ENCODE data around the gene LDHD. TPM values are rescaled to one million over a fixed set of nuclear protein-coding genes. Genes with fewer than 3 reads are reported as not detected.
A peak's percentile ranks its signal among the peaks of the same experiment; 100 is the strongest.

Gene LDHD
- polyA plus RNA-seq, 1 donor (not counting 4 experiments of a cell fraction or from before 2014, with no cell fraction given) = 0.34 TPM

DNA sequence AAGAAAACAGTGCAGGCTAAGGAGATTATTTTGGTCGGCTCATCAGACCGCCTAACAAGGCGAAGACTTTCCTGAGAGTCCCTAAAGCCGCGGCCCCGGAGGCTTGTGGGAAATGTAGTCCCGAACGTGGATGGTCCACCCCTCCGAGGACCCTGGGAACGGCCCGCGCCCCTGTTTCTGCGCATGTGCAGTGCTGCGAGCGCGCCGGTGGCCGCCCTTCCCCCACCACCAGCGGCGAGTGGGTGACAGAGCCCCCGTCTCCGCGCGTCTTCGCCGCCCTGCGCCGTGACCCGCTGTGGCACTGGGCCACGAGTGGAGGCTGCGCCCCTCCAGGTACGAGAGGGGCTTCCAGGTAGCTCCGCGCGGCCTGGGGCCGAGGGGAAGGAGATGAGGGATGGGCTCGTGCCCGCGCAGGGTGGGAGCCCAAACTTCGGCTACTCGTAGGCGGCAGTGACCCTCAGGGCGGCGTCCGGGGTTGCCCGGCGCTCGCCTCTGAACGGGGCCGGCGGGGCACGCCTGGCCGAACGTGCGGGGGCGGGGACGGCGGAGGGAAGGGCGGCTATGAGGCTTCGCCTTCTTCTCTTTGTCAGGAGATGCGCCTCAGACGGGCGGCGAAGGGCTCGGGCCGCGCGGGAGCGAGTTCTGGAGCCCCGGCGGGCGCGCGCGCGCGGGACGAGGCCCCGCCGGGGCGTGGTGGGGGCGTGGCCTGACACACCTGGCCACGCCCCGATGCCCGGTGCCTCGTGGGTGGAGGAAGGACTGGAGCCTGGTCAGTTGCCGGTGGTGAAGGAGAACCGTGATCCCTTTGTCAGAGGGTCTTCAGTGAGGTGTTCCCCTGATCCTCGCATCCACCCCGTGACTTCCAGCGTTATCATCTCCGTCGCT is 32.0 kb upstream of the LDHD start, which contains the start of gene ZFP1:
ZFP1 (plus strand) TSS at position 214 of the 885 bp plus-strand sequence. CDS start 4,428 bp downstream, outside the sequence.
- dilution Hi-C loops (cut with MboI; ENCODE audit: extremely low pct_ligation_motif_present, low sequenced_read_pairs) = no loop called here
- Histone ChIP-seq H3K4me2 (ENCODE audit: control insufficient read depth, extremely low read depth, insufficient read depth, low read depth, low read length) (peak within 1 kb of the TSS; percentile 86), H3K4me1 (ENCODE audit: control insufficient read depth, extremely low read depth, insufficient read depth, low read length) (peaks cover 7% of the 10 kb centered on the region), H2AFZ (ENCODE audit: control insufficient read depth, low read length) (peak within 1 kb of the TSS; percentile 97), H3K9me3 (ENCODE audit: control insufficient read depth, low read depth, low read length) (no peaks in the 10 kb centered on the region), H3K79me2 (ENCODE audit: control insufficient read depth, insufficient read depth, low read length) (peaks cover 22% of the 10 kb centered on the region), H3K27me3 (ENCODE audit: control insufficient read depth, extremely low read depth, insufficient read depth, low read length) (no peaks in the 10 kb centered on the region), H3K9ac (ENCODE audit: control insufficient read depth, extremely low read depth, insufficient read depth, low read length) (peak within 1 kb of the TSS; percentile 93), H3K9me1 (ENCODE audit: control insufficient read depth, extremely low read depth, insufficient read depth, low read length) (no peaks in the 10 kb centered on the region), H3K4me3 (ENCODE audit: control insufficient read depth in 2 of 3, extremely low read depth in 1 of 3, insufficient read depth in 2 of 3, low read depth in 1 of 3, low read length in 3 of 3) (peak within 1 kb of the TSS; percentile 87 to 97 (median 95)), H3K27ac (ENCODE audit: control insufficient read depth, insufficient read depth, low read length) (peak within 1 kb of the TSS; percentile 89), H4K20me1 (ENCODE audit: control insufficient read depth, extremely low read depth, insufficient read depth, low read length) (no peaks in the 10 kb centered on the region), H3K36me3 (ENCODE audit: control insufficient read depth in 2 of 2, extremely low read depth in 1 of 2, insufficient read depth in 2 of 2, low read length in 2 of 2) (no peaks in the 10 kb centered on the region)
- FAIRE-seq (no peak), DNase-seq (ENCODE audit: low read depth, low spot score) (peak; percentile 28)
- TF ChIP-seq, protein P1, sequence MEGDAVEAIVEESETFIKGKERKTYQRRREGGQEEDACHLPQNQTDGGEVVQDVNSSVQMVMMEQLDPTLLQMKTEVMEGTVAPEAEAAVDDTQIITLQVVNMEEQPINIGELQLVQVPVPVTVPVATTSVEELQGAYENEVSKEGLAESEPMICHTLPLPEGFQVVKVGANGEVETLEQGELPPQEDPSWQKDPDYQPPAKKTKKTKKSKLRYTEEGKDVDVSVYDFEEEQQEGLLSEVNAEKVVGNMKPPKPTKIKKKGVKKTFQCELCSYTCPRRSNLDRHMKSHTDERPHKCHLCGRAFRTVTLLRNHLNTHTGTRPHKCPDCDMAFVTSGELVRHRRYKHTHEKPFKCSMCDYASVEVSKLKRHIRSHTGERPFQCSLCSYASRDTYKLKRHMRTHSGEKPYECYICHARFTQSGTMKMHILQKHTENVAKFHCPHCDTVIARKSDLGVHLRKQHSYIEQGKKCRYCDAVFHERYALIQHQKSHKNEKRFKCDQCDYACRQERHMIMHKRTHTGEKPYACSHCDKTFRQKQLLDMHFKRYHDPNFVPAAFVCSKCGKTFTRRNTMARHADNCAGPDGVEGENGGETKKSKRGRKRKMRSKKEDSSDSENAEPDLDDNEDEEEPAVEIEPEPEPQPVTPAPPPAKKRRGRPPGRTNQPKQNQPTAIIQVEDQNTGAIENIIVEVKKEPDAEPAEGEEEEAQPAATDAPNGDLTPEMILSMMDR (optimal IDR thresholded peaks at IDR 0.05 in 1 of 3, IDR thresholded peaks at IDR 0.05 in 1 of 3, conservative IDR thresholded peaks at IDR 0.05 in 1 of 3; ENCODE audit: extremely low read depth in 1 of 3, insufficient read depth in 2 of 3, low read length in 3 of 3) = no peak
- TF ChIP-seq EZH2 (IDR thresholded peaks at IDR 0.05; ENCODE audit: low read length) = no peak

DNA sequence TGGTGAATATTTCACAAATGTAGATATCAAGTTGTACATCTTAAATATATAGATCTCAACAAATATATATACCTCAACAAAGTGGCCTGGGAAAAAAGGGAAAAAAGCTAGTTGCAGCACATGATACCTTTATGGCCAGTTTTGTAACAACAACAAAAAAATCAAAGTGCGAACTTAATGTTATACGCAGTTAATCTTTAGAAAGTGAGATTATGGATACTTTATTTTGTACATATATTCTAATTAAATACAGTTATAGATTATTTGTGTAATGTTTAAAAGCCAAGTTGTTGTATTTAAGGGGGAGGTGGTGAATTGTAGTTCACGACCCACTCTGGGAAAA is 31.4 kb upstream of the LDHD start:
- peak overlapping the region; percentile 93 for H3K9ac ChIP-seq (ENCODE audit: control insufficient read depth, extremely low read depth, insufficient read depth, low read length)
- H3K27ac ChIP-seq (ENCODE audit: control insufficient read depth, insufficient read depth, low read length) = peak overlapping the region; percentile 89
- peak overlapping the region; percentile 87 to 97 (median 95) for H3K4me3 ChIP-seq (ENCODE audit: control insufficient read depth in 2 of 3, extremely low read depth in 1 of 3, insufficient read depth in 2 of 3, low read depth in 1 of 3, low read length in 3 of 3)
- H3K36me3 ChIP-seq (ENCODE audit: control insufficient read depth in 2 of 2, extremely low read depth in 1 of 2, insufficient read depth in 2 of 2, low read length in 2 of 2) = no peaks in the 10 kb centered on the region
- no peak for FAIRE-seq
- no peaks in the 10 kb centered on the region for H3K9me1 ChIP-seq (ENCODE audit: control insufficient read depth, extremely low read depth, insufficient read depth, low read length)
- dilution Hi-C loops (cut with MboI; ENCODE audit: extremely low pct_ligation_motif_present, low sequenced_read_pairs) = no loop called here
- peaks cover 20% of the 10 kb centered on the region for H3K79me2 ChIP-seq (ENCODE audit: control insufficient read depth, insufficient read depth, low read length)
- no peaks in the 10 kb centered on the region for H4K20me1 ChIP-seq (ENCODE audit: control insufficient read depth, extremely low read depth, insufficient read depth, low read length)
- peaks cover 7% of the 10 kb centered on the region for H3K4me1 ChIP-seq (ENCODE audit: control insufficient read depth, extremely low read depth, insufficient read depth, low read length)
- H3K27me3 ChIP-seq (ENCODE audit: control insufficient read depth, extremely low read depth, insufficient read depth, low read length) = no peaks in the 10 kb centered on the region
- H3K4me2 ChIP-seq (ENCODE audit: control insufficient read depth, extremely low read depth, insufficient read depth, low read depth, low read length) = peak overlapping the region; percentile 82
- H3K9me3 ChIP-seq (ENCODE audit: control insufficient read depth, low read depth, low read length) = no peaks in the 10 kb centered on the region
- DNase-seq (ENCODE audit: low read depth, low spot score) = no peak
- TF ChIP-seq, protein P1 (optimal IDR thresholded peaks at IDR 0.05 in 1 of 3, IDR thresholded peaks at IDR 0.05 in 1 of 3, conservative IDR thresholded peaks at IDR 0.05 in 1 of 3; ENCODE audit: extremely low read depth in 1 of 3, insufficient read depth in 2 of 3, low read length in 3 of 3) = no peak
- no peak for TF ChIP-seq EZH2 (IDR thresholded peaks at IDR 0.05; ENCODE audit: low read length)
- peak overlapping the region; percentile 76 for H2AFZ ChIP-seq (ENCODE audit: control insufficient read depth, low read length)

Data from keratinocyte (primary cell).